Measurements from ENCODE around the gene ANKRD33B.
"Not testable (repeated sequence)": the region's sequence is repeated elsewhere in the genome, so short reads cannot be mapped to it uniquely, and the experiment has no call there.

Gene ANKRD33B

DNA sequence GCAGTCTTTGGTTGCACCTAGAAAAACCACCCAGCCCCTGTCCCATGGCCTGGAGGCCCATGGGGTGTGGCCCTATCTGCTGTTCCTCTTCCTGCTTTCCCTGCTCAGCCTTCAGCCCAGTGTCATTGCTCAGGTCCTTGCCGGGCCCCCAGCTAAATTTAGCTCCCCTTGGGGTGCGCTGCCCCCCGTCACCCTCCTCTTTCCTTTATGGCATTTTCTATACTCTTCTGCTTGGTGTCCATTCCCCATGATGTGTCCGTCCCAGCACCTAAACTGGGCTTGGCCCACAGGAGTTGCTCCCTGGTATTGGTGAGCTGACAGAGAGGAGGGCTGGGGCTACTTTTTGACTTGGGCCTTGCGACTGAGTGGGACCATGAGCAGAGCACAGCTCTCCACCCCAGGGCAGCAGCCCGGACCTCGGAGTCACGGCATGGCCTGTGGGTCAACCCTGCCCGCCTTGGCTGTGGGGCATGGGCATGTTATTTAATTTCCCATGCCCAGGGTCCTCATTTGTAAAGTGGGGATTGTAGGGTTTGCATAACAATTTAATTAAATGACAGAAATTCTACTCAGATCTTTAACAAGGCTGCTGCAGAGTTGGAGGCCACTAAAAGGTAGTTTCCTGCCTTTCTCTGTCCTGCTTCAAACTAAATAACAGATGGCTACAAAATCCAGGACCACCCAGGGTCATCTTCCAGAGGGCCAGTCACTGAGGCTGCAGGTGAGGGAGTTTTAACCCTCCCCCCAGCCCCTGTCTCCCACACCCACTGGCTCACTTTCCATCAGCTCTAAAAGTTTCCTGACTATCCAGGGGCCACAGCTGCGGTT is 99.0 kb downstream of the ANKRD33B start:
- DNase-seq = no peak

DNA sequence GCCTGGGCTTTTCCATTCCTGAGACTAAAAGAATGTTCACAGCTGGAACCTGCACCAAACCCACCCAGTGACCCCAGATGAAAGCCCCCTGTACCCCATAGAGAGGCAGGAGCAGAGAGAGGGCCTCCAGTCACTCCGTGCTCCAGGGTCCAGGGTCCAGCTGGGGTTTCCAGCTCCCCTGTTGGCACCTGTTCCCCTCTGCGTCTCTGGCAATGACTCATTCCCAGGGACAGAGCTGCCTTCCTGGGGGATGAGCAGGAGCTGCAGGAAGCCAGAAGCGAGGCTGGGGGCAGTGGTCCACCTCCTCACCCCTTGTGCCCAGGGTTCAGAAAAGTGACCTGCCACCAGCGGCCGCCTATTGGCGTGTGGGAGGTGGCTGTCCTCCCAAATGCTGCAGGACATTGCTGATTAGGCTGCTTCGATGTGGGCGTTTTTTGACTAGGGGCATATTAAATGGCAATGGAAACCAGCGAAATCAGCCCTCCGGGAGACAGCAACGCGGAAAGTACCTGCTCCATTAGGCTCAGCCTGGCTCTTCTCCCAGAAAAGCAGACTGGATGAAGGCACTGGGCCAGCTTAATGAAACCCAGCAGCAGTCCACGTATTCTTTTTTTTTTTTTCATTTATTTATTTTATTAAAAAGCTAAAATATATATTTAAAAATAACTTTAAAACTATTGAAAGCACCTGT is 99.8 kb downstream of the ANKRD33B start:
- DNase-seq = no peak

DNA sequence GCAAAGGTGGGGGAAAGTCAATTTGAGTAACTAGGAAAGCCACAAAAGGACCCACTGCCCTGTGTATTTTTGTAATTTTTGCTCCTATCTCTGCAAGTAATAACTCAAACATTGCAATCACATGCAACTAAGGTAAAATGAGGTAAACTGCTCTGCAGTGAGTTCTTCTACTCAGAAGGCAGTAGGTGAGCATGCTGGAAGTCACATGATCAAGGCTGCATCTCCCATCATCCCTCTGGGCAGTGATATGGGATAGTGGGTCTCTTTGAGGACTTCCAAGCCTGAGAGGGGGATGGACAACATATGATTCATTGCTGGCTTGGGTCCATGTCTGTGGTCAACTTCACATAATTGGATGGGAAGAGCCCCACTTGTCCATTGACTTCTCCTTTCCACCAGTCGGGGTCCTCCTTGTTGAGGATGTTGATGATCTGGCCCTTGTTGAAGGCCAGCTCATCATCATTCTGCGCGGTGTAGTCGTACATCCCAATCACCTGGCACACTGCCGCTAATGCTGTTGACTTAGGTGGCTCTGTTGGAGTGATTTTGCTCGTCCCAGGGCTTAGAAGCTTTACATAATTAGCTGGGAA is 100.4 kb downstream of the ANKRD33B start:
- not testable (repeated sequence) for DNase-seq

DNA sequence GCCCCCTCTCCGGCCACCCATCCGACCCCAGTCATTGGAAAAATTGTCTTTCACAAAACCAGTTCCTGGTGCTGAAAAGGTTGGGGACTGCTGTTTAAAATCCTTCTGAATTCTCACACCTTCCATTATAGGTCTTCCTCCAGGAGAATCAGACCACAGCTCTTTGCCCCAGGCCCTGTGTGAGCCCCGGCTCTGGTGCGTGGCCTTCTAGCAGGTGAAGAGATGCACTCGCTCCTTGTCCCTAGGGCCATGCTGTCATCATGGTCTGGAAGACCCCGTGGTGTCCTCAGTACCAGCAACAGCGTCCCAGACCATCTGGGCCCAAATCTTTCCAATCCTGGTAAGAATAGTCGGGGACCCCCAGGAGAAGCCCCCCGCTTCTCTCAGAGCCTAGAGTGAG is 101.9 kb downstream of the ANKRD33B start:
- DNase-seq = no peak

DNA sequence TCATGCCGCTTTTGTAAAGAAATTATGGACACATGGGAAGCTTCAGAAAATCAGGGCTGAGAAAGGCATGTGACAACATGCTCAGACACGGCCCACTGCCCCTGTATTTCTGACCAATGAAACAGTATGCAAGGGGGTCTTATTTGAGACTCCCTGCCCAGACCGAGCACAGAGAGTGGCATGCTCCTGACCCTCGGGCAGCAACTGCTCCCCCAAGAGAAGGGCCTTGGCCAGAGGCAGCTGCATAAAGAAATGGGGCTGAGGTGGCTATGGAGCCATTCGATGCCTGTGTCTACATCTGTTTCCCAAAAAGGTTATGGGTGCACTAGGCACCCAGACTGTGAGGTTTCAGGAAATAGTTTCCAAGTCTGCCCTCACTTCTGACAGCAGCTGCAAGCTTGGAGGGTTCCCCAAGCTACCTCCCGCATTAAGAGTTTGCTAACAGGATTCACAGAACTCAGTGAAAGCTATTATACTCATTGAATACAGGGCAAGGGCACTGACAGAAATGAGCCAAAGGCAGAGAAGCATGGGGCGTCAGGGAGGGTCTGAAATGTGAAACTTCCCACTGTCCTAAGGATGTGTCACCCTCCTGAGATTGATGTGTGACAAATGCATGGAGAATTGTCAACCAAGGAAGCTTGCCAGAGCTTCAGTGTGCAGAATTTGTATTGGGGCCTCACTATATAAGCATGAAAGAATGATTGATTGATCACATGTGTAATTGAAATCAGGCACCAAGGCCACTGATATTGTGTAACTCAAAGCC is 102.8 kb downstream of the ANKRD33B start:
- DNase-seq = no peak

DNA sequence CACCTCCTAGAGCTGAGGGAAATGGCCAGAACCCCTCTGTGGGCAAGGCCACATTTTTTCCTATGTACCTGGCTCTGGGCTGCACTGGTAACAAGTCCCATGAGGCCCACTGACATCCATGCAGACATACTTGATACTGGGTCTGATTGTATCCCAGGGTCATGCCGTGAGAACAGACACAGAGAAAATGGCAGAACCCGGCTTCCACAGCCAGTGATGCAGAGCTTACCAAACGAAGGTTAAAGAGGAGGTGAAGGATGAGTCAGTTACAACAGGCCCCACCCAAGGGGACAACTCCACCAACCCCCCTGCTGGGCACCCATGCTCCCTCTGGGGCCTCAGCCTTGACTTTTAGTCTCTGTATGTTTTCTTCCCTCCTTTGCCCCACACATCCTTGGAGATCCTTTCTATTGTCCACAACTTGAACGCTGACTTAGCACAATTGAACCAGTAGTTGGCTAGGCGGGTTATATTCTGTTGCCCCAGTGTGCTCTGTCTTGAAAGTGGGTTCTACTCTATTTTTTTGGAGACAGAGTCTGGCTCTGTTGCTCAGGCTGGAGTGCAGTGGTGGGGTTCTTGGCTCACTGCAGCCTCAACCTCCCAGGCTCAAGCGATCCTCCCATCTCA is 103.7 kb downstream of the ANKRD33B start:
- DNase-seq = no peak

DNA sequence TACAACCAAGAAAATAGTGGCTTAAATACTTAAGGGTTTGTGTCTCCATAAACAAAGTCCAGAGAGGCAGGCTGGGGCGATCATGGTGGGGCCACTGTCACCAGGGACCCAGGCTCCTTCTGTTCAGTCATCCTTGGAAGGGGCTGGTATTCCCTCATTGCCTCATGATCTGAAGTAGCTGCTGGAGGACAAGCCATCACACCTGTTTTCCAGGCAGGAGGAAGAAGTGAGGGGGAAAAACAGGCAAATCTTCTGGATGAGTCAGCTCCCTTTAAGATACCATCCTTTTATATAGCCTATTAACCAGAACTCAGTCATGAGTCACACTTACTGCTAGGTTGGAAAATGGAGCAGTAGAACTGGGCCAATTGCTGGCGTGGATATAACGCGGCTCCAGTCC is 104.8 kb downstream of the ANKRD33B start:
- DNase-seq = no peak

DNA sequence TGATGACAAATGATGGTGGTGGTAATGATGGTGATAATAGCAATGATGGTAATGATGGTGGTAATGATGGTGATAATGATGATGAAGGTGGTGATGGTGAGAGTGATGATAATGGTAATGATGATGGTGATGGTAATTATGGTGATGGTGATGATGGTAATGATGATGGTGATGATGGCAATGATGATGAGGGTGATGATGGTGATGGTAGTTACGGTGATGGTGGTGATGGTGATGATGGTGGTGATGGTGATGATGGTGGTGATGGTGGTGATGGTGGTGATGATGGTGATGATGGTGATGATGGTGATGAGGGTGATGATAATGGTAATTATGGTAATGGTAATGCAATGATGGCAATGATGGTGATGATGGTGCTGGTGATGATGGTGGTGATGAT is 106.1 kb downstream of the ANKRD33B start:
- no peak for DNase-seq

DNA sequence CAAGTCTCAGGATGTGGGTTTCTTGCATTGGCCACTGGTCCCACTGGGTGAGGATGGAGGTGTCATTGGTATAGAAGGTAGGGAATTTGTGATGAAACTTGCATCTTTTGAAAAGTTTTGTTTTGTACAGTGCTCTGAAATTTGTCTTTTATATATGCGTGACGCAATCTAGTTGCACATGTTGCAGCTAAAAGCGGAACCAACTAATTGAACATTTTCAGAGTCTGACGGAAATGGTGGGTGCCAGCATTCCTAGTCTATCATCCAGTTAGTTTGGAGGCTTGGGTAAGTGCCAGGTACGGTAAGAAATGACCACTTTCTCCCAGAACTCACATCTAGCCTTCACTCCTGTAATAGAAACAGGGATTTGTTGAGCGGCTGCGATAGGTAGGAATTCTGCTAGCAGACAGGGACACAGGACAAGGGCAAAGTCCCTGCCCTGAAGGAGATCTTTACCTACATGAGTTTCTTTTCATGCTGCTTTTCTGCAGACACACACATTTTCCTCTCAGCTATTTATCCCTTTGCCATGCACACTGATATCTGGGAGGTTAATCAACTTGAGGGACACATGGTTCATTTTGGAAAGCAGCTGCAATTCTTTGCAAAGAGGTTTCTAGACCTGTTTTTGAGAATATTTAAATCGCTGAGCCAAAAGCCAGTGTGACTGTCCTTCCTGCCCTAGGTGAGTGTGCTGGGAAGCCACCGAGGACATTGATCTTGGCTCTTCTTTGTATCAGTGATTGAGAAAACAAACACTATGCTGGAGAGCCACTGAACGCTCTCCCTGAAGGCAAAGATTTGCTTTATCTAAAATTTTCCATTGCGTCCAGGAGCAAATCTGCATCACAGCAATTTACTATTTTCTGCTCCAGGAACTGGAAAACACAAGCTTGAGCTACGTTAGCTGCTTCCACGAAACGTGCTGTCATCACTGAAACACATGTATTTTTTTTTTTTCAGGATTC is 107.5 kb downstream of the ANKRD33B start:
- no peak for DNase-seq

DNA sequence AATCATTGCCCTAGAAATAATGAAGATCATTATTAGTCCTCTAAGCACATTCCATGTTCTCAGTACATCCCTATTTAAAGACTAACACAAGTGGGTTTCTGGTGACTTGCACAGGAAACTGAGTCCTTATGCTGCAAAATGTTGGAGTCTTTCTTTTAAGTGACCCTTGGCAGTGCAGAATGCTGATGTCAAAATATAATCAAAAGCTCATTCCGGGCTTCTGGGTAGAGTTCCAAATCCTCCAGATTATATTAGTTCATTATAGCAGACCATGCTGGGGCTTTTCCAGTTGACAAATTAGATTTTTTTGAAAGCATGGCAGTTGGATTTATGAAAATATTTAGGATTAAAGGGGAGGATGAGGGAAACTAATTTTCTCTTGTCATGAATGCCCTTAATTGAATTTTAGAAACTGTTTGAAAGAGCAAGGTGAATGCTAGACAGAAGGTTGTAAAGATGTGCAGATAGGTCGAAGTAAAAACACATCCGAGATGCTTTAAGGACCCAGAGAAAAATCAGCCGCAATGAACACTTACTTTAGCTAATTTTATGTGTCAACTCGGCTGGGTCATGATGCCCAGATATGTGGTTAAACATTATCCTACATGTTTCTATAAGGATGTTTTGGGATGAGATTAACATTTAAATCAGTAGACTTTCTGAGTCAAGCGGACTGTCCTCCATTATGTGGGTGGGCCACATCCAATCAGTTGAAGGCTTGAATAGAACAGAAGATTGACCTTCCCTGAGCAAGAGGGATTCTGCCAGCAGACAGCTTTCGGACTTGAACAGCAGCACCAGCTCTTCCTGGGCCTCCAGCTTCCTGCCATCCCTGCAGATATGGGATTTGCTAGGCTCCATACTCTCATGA is 108.5 kb downstream of the ANKRD33B start:
- no peak for DNase-seq

DNA sequence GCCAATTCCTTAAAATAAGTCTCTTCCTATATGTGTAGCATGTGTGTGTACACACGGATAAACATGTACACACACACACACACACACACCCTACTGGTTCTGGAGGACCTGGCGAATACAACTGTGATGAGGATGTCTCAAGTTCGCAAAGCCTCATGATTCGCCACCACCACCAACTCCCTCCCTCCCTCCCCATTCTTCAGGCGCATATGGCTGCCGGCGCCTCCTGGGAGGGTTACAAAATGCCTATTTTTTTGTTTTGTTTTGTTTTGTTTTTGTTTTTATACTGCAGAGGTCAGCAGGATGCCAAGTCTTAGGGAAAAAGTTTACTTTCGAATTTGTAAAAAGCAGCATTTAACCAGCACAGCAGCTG is 109.1 kb downstream of the ANKRD33B start:
- no peak for DNase-seq

DNA sequence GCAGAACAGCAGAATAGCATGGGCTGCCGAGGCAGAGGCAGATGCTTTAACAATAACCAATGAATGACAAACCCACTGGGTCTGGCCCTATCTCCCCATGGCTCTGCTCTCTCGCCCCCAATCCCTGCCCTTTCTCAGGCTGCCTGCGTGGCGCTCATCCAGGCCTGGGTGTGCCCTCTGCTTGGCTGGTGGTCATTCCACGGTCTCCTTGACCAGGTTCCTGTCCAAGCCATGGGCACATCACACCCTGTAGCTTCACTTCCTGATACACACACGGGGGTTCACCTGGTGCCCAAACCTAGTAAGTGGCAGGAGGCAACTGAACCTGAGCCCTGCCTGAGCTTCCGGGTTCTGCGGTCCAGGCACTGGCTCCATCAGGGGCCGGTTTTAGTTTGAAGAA is 109.5 kb downstream of the ANKRD33B start:
- DNase-seq = no peak

DNA sequence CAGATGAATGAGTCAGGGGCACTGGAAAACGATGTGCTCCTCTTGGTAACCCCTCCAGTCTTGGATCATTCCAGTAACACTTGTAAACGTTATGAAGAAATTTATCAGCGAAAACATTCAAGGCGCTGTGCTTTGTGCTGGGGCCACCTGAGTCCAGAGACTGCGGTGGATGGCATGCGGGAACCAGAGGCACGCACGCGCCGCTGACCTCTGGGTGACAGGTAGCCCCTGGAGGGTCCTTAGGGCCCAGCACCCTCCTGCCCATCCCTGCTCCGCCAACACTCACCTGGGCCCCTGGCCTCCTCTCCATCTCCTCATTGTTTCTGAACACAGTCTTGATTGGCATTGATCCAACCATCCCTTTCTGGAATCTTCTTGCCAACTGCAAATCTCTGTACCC is 110.2 kb downstream of the ANKRD33B start:
- DNase-seq = no peak

DNA sequence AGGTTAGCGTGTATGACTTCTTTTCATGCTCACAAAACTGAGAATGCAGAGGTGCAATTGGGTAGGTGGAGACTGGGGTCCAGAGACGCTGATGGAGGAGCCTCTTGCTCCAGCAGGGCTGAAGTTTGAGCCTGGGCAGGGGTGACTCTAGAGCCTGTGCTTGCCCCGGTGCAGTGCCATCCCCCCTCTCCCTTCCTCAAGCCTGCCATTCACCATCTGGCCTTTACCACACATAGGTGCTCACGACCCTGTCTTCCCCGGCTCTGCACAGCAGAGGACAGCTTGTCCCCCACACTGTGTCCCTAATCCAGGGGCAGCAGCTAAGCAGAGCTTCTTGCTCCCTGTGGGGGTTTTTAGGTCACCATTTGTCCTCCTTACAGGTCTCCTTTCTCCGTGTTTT is 110.7 kb downstream of the ANKRD33B start:
- DNase-seq = no peak

DNA sequence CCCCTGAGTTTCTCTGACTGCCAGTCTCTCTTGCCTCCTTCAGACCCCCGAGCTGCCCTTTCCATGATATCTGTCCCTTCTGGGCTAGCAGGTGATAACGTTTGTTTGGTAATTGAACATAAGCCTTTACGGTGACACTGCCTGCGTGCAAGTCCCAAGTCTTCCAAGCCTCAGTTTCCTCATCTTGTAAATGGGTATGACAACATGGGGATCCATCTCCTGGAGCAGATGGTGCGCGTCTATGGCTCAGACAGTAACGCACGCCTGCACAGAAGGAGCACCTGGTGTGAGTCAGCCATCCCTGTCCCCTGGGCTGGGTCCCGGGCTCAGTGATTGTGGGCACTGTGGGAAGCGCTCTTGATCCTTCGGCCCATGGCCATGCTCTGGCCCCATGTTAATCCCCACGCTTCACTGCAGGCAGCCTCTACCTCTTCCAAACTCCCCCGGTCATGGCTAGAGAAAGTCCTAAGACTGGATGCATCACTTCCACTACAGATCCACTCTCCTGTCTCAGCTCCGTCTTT is 111.4 kb downstream of the ANKRD33B start:
- DNase-seq = no peak

DNA sequence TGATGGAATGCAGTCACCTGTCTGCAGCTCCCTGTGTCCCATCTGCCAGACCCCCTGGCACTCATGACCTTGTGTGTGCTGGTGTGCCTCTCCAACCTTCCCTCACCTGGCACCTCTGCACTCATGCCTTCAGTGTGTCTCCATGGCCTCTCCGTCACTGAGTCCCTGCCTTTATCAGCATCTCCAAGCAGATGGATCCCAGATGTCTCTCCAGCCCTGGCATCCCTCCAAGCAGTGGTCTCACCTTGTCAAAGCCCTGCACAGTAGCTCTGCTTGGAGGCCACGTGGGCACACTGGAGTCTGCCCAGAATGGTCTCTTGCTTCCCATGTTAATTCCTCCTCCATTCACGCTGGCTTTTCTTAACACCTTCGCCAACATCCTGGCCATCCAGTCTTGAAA is 112.4 kb downstream of the ANKRD33B start:
- no peak for DNase-seq

DNA sequence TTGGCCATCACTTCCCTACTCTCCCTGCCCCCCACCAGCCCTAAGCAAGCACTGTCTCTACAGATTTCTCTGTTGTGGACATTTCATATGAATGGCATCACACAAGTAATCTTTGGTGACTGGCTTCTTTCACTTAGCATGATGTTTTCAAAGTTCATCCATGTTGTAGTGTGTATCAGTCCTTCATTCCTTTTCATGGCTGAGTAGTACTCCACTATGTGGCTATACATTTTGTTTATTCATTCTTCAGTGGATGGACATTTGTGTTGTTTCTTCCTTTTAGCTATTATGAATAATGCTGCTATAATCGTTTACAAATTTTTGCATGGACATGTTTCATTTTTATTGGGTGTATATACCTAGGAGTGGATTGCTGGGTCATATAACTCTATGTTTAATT is 113.1 kb downstream of the ANKRD33B start:
- DNase-seq = no peak

DNA sequence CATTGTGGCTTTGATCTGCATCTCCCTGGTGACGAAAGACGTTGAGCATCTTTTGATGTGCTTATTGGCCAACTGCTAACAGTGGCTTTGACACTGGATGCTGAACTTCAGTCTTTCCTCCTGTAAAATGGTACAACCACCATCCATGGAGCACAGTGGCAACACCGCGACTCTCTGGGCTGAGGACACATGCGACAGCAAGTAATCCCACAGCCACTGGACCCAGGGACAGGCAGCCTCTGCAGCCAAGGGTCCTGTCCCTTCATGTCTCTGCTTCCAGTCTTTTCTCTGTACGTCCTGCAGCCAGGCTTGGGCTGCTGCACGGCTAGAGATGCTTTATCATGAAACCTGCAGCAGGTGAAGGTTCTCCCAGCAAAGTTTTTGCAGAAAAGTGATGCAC is 113.7 kb downstream of the ANKRD33B start:
- no peak for DNase-seq

DNA sequence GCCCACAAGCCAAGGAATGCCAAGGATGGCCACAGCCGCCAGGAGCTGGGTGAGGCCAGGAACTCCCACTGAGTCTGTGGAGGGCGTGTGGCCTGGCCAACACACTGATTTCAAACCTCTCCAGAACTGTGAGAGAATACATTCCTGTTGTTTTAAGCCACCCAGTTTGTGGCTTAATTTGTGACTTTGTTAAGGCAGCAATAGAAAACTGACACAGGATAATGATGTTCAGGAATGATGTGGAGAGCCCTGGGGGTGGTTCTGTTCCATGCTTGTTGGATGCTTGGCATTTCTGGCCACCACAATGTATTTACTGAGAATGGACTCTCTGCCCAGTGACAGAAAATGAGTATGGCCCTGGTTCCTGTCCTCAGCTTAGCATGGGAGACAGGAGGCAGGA is 114.4 kb downstream of the ANKRD33B start:
- DNase-seq = no peak

DNA sequence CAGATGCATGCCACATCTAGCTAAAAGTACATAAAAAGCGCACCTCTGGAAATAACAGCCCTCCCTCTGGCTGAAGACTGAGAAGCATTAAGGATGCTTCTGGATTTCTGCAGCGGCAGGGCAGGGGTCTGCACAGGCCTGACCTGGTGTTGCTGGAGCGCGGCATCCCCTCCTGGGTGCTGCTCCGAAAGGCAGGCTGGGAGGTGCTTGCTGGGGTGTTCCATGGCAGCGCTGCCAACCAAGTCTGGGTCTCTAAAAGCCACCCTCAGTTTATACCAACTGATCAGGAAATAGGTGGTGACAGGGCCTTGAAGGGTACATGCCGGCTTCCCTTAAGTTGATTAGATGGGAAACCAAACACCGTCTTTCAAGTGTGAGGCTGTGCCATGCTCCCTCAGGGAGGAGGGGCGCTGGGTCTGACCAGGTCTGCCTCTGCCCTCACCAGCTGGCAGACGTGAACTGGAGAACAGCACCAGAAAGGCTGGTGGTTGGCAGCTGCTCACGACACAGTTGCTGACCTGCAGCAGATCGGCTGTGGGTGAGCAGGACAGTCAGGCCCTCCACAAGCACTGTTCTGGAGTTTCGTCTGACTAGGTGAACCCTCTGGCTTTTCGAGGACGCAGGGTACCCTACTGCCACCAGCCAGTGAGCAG is 115.6 kb downstream of the ANKRD33B start:
- DNase-seq = no peak
